ENCODE measurements around the gene EFCAB11.
"Not testable (repeated sequence)": the region's sequence is repeated elsewhere in the genome, so short reads cannot be mapped to it uniquely, and the experiment has no call there.

EFCAB11 gene

GRCh38 chr14:89890589-89890988 is 63.9 kb downstream of the EFCAB11 start:
- H3K4me3 Mint-ChIP-seq = no peak overlapping the region
- H3K36me3 Mint-ChIP-seq (ENCODE audit: low read depth) = peaks cover 47% of the 10 kb centered on the region
- peaks cover 18% of the 10 kb centered on the region for H3K9me3 Mint-ChIP-seq
- DNase-seq = no peak
- no peak for TF ChIP-seq CTCF (IDR thresholded peaks at IDR 0.05)
- peaks cover 4% of the 10 kb centered on the region for H3K4me1 Mint-ChIP-seq
- no peak overlapping the region for H3K27ac Mint-ChIP-seq
- peaks cover 3% of the 10 kb centered on the region for H3K27me3 Mint-ChIP-seq (ENCODE audit: low read depth, poor library complexity)

GRCh38 chr14:89889626-89890025 is 64.9 kb downstream of the EFCAB11 start:
- H3K36me3 Mint-ChIP-seq (ENCODE audit: low read depth) = peaks cover 40% of the 10 kb centered on the region
- H3K9me3 Mint-ChIP-seq = peaks cover 13% of the 10 kb centered on the region
- no peak for TF ChIP-seq CTCF (IDR thresholded peaks at IDR 0.05)
- H3K27me3 Mint-ChIP-seq (ENCODE audit: low read depth, poor library complexity) = peaks cover 3% of the 10 kb centered on the region
- no peaks in the 10 kb centered on the region for H3K4me1 Mint-ChIP-seq
- no peak overlapping the region for H3K27ac Mint-ChIP-seq
- no peak for DNase-seq
- no peak overlapping the region for H3K4me3 Mint-ChIP-seq

GRCh38 chr14:89884761-89885160 is 69.8 kb downstream of the EFCAB11 start:
- no peak overlapping the region for H3K27ac Mint-ChIP-seq
- DNase-seq = no peak
- no peak overlapping the region for H3K4me3 Mint-ChIP-seq
- H3K27me3 Mint-ChIP-seq (ENCODE audit: low read depth, poor library complexity) = peaks cover 3% of the 10 kb centered on the region
- no peak for TF ChIP-seq CTCF (IDR thresholded peaks at IDR 0.05)
- H3K4me1 Mint-ChIP-seq = peaks cover 8% of the 10 kb centered on the region
- peaks cover 13% of the 10 kb centered on the region for H3K36me3 Mint-ChIP-seq (ENCODE audit: low read depth)
- H3K9me3 Mint-ChIP-seq = no peaks in the 10 kb centered on the region

- no peak for TF ChIP-seq CTCF (IDR thresholded peaks at IDR 0.05)
- Mint-ChIP-seq H3K27ac (no peak overlapping the region), H3K9me3 (no peaks in the 10 kb centered on the region), H3K4me3 (no peak overlapping the region), H3K4me1 (peaks cover 8% of the 10 kb centered on the region), H3K27me3 (ENCODE audit: low read depth, poor library complexity) (no peaks in the 10 kb centered on the region), H3K36me3 (ENCODE audit: low read depth) (peaks cover 5% of the 10 kb centered on the region)
- DNase-seq = no peak
Observed at GRCh38 chr14:89881839-89882238, 72.7 kb downstream of the EFCAB11 start.

GRCh38 chr14:89874091-89874490 is 80.4 kb downstream of the EFCAB11 start:
- not testable (repeated sequence) for DNase-seq; H3K27me3 Mint-ChIP-seq (ENCODE audit: low read depth, poor library complexity)
- H3K36me3 Mint-ChIP-seq (ENCODE audit: low read depth) = peaks cover 48% of the 10 kb centered on the region

GRCh38 chr14:89870316-89870715 is 84.2 kb downstream of the EFCAB11 start:
- peaks cover 62% of the 10 kb centered on the region for H3K36me3 Mint-ChIP-seq (ENCODE audit: low read depth)
- H3K9me3 Mint-ChIP-seq = peaks cover 53% of the 10 kb centered on the region
- no peak for DNase-seq
- H3K27me3 Mint-ChIP-seq (ENCODE audit: low read depth, poor library complexity) = peaks cover 6% of the 10 kb centered on the region
- H3K4me1 Mint-ChIP-seq = peaks cover 6% of the 10 kb centered on the region
- no peak overlapping the region for H3K4me3 Mint-ChIP-seq
- H3K27ac Mint-ChIP-seq = no peak overlapping the region
- TF ChIP-seq CTCF (IDR thresholded peaks at IDR 0.05) = no peak

More at GRCh38 chr14:89874091-89874490, 80.4 kb downstream of the EFCAB11 start:
- H3K27ac Mint-ChIP-seq, H3K4me1 Mint-ChIP-seq, H3K4me3 Mint-ChIP-seq: not testable (repeated sequence)
- H3K9me3 Mint-ChIP-seq = peaks cover 43% of the 10 kb centered on the region
